ENCODE data around the gene FIZ1.

The FIZ1 gene

GRCh38 chr19:55611983-55612645 lies 12.8 kb upstream of the FIZ1 start:
- DNase-seq (ENCODE audit: low spot score): no peak

GRCh38 chr19:55611300-55611982 lies 12.1 kb upstream of the FIZ1 start:
- no peak for DNase-seq (ENCODE audit: low spot score)

DNA sequence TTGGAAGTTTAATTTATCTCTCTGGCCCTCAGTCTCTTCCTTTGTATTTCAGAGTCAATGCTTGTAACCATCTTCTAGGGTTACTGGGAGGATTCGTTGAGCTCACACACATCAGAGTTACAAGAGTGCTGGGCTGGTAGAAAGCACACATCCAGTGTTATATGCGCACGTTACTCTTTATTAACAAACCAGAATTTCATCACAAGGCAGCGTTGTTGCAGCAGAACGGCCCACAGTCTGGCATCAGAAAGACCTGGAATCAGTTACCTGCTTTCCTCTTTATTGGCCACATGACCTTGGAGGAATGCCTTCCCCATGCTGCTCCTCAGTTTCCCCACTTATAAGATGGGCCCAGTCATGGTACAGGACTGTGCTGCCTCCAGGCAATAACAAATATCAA lies 10.0 kb upstream of the FIZ1 start:
- no peak for DNase-seq (ENCODE audit: low spot score)

DNA sequence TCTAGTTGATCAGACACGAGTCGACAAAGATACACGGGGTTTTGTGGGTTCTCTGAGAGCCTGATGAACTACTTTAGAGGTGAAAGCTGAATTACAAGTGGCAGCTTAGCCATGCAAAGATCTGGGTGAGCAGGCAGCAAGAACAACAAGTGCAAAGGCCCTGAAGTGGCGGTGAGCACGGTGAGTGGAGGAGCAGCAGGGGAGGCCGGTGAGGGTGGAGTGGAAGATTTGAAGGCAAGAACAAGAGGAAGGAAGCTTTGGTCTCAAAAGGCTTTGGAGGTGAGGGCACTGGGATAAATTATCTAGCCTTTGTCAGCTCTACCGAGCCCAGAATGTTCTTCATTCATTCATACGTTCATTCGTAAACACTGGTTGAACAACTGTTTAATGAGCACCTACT lies 7.5 kb upstream of the FIZ1 start:
- no peak for DNase-seq (ENCODE audit: low spot score)

GRCh38 chr19:55606471-55606787 lies 7.1 kb upstream of the FIZ1 start:
- DNase-seq (ENCODE audit: low spot score): no peak

GRCh38 chr19:55605637-55606470 lies 6.5 kb upstream of the FIZ1 start, which contains the start of gene ZNF865:
TSS of gene ZNF865 (plus strand) at chr19:55605647. CDS start at chr19:55613619, 7,972 bp downstream.
- peak; percentile 82 for DNase-seq (ENCODE audit: low spot score)

DNA sequence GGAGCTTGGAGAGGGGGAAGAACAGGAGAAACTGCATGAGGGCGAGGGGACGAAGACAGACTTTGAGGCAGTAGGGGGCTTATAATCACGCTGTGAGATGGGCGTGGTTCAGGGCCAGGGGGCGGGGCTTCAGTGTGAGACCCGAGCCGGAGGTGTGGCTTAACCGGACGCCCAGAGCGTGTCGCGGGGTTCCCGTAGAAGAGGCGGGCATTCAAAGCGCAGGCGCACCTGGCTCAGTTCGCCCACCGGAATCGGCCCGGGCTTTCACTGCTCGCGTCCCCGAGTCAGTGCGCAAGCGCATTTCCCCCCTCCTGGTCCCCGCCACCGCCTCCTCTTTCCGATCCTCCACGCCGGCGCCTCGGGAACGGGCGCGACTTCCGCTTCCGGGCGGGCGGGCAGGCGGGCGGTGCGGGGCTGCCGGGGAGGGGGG lies 5.9 kb upstream of the FIZ1 start:
- peak; percentile 97 for DNase-seq (ENCODE audit: low spot score)

DNA sequence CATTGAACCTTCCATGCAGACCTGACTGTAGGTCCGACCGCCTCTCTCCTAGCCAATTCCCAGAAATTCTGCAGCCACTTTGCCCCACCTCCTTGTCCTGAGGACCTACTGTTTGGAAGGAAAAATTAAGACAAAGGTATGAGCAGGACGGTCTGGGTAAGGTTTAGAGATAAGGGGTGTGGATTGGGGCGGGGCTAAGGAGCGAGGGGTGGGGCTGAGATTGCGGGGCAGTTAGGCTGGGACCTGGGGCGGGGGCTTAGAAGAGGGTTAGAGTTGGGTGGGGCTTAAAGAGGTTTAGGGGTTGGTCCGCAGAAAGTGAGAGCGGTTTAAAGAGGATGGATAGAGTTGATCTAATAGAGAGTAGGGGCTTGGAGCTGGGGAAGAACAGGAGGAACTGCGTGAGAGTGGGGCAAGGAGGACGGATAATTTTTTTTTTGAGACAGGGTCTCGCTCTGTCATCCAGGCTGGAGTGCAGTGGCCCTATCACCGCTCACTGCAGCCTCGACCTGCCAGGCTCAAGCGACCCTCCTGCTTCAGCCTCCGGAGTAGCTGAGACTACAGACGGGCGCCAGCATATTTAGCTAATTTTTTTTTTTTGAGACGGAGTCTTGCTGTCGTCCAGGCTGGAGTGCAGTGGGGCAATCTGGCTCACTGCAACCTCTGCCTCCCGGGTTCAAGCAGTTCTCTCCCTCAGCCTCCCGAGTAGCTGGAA lies 4.4 kb upstream of the FIZ1 start:
- DNase-seq (ENCODE audit: low spot score): no peak

GRCh38 chr19:55603115-55603514 lies 3.8 kb upstream of the FIZ1 start:
- DNase-seq (ENCODE audit: low spot score): no peak

DNA sequence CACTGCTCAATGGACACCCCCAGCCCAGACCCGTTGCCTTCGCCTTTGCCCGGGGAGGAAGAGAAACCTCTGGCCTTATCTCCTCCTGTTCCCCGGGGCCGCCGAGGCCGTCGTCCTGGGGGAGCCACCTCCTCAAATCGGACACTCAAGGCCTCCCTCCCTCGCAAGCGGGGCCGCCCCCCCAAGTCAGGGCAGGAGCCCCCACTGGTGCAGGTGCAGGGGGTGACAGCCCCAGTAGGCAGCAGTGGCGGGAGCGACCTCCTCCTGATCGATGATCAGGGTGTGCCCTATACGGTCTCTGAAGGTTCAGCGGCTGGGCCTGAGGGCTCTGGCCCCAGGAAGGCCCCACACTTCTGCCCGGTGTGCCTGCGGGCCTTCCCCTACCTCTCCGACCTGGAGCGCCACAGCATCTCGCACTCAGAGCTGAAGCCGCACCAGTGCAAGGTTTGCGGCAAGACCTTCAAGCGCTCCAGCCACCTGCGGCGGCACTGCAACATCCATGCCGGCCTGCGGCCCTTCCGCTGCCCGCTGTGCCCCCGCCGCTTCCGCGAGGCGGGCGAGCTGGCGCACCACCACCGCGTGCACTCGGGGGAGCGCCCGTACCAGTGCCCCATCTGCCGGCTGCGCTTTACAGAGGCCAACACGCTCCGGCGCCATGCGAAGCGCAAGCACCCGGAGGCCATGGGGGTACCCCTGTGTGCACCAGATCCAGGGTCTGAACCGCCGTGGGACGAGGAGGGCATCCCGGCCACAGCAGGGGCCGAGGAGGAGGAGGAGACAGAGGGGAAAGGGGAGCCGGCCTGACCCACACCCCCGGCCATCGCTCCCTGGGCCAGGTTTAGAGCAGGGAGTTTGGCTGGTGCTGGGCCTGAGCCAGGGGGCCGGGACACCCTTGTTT lies 3.0 kb upstream of the FIZ1 start:
- DNase-seq (ENCODE audit: low spot score): no peak

DNA sequence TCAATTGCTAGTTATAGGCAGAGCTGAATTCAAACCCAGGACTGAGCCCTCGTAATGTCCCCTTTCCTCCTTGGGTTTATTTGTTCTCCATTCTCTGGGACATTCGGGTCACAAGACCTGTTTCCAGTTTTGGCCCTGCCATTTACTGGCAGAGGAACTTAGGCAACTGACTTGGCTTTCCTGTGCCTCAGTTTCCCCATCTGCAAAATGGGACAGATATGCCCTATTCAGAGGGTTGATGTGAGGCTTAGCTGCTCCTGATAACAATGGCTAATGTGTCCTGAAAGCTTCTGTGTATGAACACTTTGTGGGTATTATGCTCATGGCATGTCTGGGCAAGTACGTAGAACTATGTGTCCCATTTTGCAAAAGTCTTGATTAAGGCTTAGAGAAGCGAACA lies 1.8 kb upstream of the FIZ1 start:
- DNase-seq (ENCODE audit: low spot score): no peak

- DNase-seq (ENCODE audit: low spot score): no peak
Observed at GRCh38 chr19:55600662-55601028, 1.3 kb upstream of the FIZ1 start.

DNA sequence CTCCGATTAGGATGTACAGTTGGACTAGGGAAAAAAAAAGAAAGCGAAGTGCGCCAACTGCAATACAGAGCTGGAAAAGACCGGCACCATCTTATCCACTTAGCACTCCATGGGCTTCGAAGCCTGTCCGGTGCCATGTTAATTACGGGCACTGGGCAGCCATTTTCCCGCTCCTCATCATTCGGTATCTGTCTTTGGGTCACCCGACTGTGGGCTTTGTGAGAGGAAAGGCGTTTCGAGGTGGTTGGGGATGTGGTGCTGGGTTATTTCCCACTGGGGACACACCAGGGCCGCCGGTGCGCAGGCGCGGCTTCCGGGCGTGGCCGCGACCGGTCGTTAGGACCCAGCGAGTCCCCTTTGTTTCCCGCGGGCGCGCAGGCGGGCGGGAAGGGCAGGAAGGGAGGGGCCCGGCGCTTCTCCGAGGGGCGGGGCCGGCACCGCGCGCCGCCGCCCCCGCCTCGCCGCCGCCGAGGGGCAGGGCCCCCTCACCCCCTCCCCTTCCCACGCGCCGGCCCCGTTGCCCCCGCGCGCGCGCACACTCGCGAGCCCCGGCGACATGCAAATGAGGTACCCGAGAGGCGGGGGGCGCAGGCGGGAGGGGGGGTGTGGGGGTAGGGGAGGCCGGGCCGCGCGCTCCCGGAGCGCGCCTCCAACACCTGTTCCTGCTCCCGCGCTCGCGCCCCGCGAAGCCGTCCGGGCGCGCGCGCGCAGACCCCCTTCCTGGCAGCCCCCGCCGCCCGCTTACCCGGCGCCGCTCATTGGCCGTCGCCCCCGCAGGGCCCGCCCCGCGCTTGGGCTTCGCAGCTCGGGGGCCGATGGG lies 735 bp upstream of the FIZ1 start, which contains the start of gene ZNF524:
Gene ZNF524, plus strand, starts transcription at position 447 of the 820 bp plus-strand sequence. CDS start 1,825 bp downstream, outside the sequence.
- peak; percentile 89 for DNase-seq (ENCODE audit: low spot score)

DNA sequence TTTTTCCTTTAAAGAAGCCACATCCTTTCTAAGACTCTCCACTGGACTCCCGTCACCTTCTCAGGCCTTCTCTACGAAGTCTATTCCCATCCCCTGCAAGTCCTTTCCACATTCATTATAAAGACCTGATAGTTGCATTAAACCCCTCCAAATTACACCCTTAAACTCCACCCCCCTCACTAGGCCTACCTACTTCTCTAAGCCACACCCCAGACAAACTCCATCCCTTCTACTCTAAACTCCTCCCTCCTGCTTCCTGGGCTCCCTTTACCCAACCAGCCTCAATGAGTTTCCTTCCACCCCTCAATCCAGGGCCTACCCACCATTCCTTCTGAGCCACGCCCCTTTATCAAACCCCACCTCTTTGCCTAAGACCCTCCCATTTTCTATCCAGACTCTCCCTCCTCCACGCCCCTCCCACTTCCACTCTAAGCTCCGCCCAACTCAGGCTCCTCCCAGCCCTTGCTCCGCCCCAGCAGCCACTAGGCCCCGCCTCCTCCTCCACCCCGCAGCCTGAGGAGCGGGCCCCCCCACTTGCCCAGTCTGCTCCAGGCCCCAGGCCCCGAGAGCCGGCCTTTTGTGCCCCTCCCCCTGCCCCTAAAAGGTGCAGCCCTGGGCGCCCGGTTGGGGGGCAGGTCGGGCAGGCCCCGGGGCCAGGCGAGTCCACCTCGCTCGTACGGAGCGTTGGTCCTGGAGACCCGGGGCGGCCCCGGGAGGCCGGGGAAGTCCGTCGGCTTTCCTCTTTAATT lies 424 bp downstream of the FIZ1 start:
- DNase-seq (ENCODE audit: low spot score): peak; percentile 90

DNA sequence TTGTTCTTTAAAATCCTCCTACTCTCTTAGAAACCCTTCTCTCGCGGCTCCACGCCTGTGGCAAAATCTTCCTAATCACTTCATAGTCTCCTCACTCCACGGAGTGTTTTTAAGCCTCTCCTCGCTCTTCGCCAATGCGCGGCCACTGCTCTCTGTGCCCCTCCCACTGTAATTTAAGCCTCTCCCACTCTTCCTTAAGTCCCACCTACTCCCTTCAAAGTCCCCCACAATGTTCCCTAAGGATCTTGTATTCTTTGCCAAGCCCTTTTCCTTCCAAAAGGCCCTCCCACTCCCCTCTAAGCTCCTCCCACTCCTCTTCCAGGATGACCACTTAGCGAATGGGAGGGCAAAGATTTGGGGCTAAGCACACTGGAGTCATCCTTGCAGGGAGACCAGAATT lies 1.3 kb downstream of the FIZ1 start:
- DNase-seq (ENCODE audit: low spot score): no peak

DNA sequence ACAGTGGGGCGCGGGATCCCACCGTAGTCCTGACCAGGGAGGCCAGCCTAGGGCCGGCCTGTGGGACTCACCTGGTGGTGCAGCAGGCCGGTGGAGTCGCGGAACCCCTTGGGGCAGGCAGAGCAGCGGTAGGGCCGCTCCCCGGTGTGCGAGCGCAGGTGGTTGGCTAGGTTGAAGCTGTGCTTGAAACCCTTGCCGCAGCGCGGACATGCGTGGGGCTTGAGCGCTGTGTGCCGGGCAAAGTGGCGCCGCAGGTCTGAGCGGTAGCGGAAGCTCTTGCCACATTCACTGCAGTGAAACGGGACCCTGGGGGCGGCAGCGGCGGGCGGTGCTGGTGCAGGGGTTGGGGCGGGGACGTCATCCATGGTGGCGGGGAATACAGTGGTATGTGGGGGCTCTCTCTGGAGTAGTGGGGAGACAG lies 1.8 kb downstream of the FIZ1 start:
- DNase-seq (ENCODE audit: low spot score): no peak

GRCh38 chr19:55596304-55596703 lies 3.0 kb downstream of the FIZ1 start:
- DNase-seq (ENCODE audit: low spot score): no peak

GRCh38 chr19:55594996-55595545 lies 4.2 kb downstream of the FIZ1 start:
- DNase-seq (ENCODE audit: low spot score): no peak

GRCh38 chr19:55593096-55593772 lies 6.1 kb downstream of the FIZ1 start:
- DNase-seq (ENCODE audit: low spot score): no peak
